OCI-LY1 (cell line): ENCODE results near the gene SLC22A4.

Experiments
- H2AFZ ChIP-seq: fragments of 200-600 bp; sonication (generic), shearing (Covaris generic); 2 replicates; pipeline ENCODE4 v1.6.0; 2014; ENCODE audit warnings: antibody characterized with exemption, mild to moderate bottlenecking, low read length
- H3F3A ChIP-seq: fragments of 200-600 bp; sonication (generic), shearing (Covaris generic); 2 replicates; pipeline ENCODE4 v1.6.0; 2014; ENCODE audit warnings: mild to moderate bottlenecking, antibody characterized with exemption, low read length, moderate library complexity; ENCODE audit not compliant: insufficient read depth
- H3K27ac ChIP-seq: fragments of 200-600 bp; sonication (generic); 2 replicates; pipeline ENCODE4 v1.5.1; 2014; ENCODE audit warnings: low read length, mixed run types, mild to moderate bottlenecking, low read depth; ENCODE audit not compliant: poor library complexity, severe bottlenecking
- H3K27me3 ChIP-seq: fragments of 200-600 bp; sonication (generic); 2 replicates; pipeline ENCODE4 v1.6.0; 2014; ENCODE audit warnings: antibody characterized with exemption, mild to moderate bottlenecking, low read length, moderate library complexity; ENCODE audit not compliant: insufficient read depth
- H3K36me3 ChIP-seq: fragments of 200-600 bp; sonication (generic); 2 replicates; pipeline ENCODE4 v1.6.1; 2014; ENCODE audit warnings: mild to moderate bottlenecking, antibody characterized with exemption, low read length, moderate library complexity, mixed read lengths; ENCODE audit not compliant: insufficient read depth
- H3K4me1 ChIP-seq: fragments of 200-600 bp; sonication (generic); 2 replicates; pipeline ENCODE4 v1.5.1; 2014; ENCODE audit warnings: mild to moderate bottlenecking, low read length, moderate library complexity; ENCODE audit not compliant: insufficient read depth, severe bottlenecking
- H3K4me2 ChIP-seq: fragments of 200-600 bp; sonication (generic), shearing (Covaris generic); 2 replicates; pipeline ENCODE4 v1.6.1; 2014; ENCODE audit warnings: low read length
- H3K4me3 ChIP-seq: fragments of 200-600 bp; sonication (generic); 2 replicates; pipeline ENCODE4 v1.5.1; 2014; ENCODE audit warnings: low read length, low read depth, mild to moderate bottlenecking, mixed read lengths; ENCODE audit not compliant: poor library complexity, severe bottlenecking
- H3K79me2 ChIP-seq: fragments of 200-600 bp; shearing (Covaris generic); 2 replicates; pipeline ENCODE4 v1.6.1; 2016; ENCODE audit warnings: mixed run types, low read length, mixed read lengths; ENCODE audit not compliant: insufficient read depth
- H3K9ac ChIP-seq: fragments of 200-600 bp; sonication (generic), shearing (Covaris generic); 2 replicates; pipeline ENCODE4 v1.6.1; 2014; ENCODE audit warnings: mild to moderate bottlenecking, low read length, mixed read lengths
- H3K9me2 ChIP-seq: fragments of 200-600 bp; sonication (generic), shearing (Covaris generic); 2 replicates; pipeline ENCODE4 v1.6.1; 2014; ENCODE audit warnings: low read depth, mild to moderate bottlenecking, low read length, mixed read lengths
- H3K9me3 ChIP-seq: fragments of 200-600 bp; shearing (Covaris generic); 2 replicates; pipeline ENCODE4 v1.6.1; 2014; ENCODE audit warnings: low read length, mixed read lengths
- H4K20me1 ChIP-seq: fragments of 200-600 bp; sonication (generic), shearing (Covaris generic); 2 replicates; pipeline ENCODE4 v1.6.0; 2016; ENCODE audit warnings: mild to moderate bottlenecking, low read length; ENCODE audit not compliant: insufficient read depth
- CTCF ChIP-seq: fragments of 200-600 bp; sonication (generic), shearing (Covaris generic); IDR thresholded peaks from 2 replicates; pipeline ENCODE4 v1.5.1; 2017; ENCODE audit warnings: mild to moderate bottlenecking, antibody characterized with exemption, low read length, moderate library complexity, mixed read lengths
- EZH2 ChIP-seq: fragments of 200-600 bp; sonication (generic), shearing (Covaris generic); IDR thresholded peaks from 2 replicates; pipeline ENCODE4 v1.8.0; 2017; ENCODE audit warnings: borderline replicate concordance, mixed run types, mild to moderate bottlenecking, antibody characterized with exemption, low read length, moderate library complexity, mixed read lengths

Gene SLC22A4

GRCh38 chr5:132250547-132250946, 43.6 kb upstream of the SLC22A4 start:
- Histone ChIP-seq H4K20me1 (no peaks in the 10 kb centered on the region), H3K9me2 (no peaks in the 10 kb centered on the region), H3K9me3 (no peaks in the 10 kb centered on the region), H3K4me2 (no peak overlapping the region), H3F3A (no peaks in the 10 kb centered on the region), H3K4me1 (no peaks in the 10 kb centered on the region), H3K4me3 (no peak overlapping the region), H2AFZ (no peak overlapping the region), H3K27ac (no peak overlapping the region), H3K9ac (no peak overlapping the region), H3K27me3 (no peaks in the 10 kb centered on the region), H3K79me2 (no peaks in the 10 kb centered on the region), H3K36me3 (no peaks in the 10 kb centered on the region)
- TF ChIP-seq CTCF (no peak), EZH2 (no peak)

- no peak for TF ChIP-seq EZH2
- no peak for TF ChIP-seq CTCF
- no peaks in the 10 kb centered on the region for H3K9me3 ChIP-seq
- H3K79me2 ChIP-seq = no peaks in the 10 kb centered on the region
- no peak overlapping the region for H3K9ac ChIP-seq
- H3K4me2 ChIP-seq = no peak overlapping the region
- no peak overlapping the region for H3K27ac ChIP-seq
- no peaks in the 10 kb centered on the region for H3F3A ChIP-seq
- no peaks in the 10 kb centered on the region for H3K9me2 ChIP-seq
- no peak overlapping the region for H3K4me3 ChIP-seq
- no peaks in the 10 kb centered on the region for H3K27me3 ChIP-seq
- H3K4me1 ChIP-seq = no peaks in the 10 kb centered on the region
- H2AFZ ChIP-seq = no peak overlapping the region
- no peaks in the 10 kb centered on the region for H4K20me1 ChIP-seq
- H3K36me3 ChIP-seq = no peaks in the 10 kb centered on the region
These were observed 42.9 kb upstream of the SLC22A4 start for GRCh38 chr5:132251220-132251725.

- no peaks in the 10 kb centered on the region for H3K9me2 ChIP-seq
- no peak overlapping the region for H3K27ac ChIP-seq
- H3K9me3 ChIP-seq = no peaks in the 10 kb centered on the region
- no peaks in the 10 kb centered on the region for H3K36me3 ChIP-seq
- H4K20me1 ChIP-seq = no peaks in the 10 kb centered on the region
- no peaks in the 10 kb centered on the region for H3K27me3 ChIP-seq
- H3K4me1 ChIP-seq = no peaks in the 10 kb centered on the region
- H3F3A ChIP-seq = no peaks in the 10 kb centered on the region
- H3K4me3 ChIP-seq = no peak overlapping the region
- no peak overlapping the region for H3K4me2 ChIP-seq
- H3K9ac ChIP-seq = no peak overlapping the region
- TF ChIP-seq EZH2 (no peak), CTCF (no peak)
- no peaks in the 10 kb centered on the region for H3K79me2 ChIP-seq
- H2AFZ ChIP-seq = no peak overlapping the region
These were observed 41.2 kb upstream of the SLC22A4 start for GRCh38 chr5:132253008-132253441.
